Measurements from ENCODE around the gene RTP5.

Gene RTP5

GRCh38 chr2:241897231-241897916 lies 27.8 kb downstream of the RTP5 start:
- no peak overlapping the region for H3K4me3 Mint-ChIP-seq
- TF ChIP-seq CTCF (IDR thresholded peaks at IDR 0.05; ENCODE audit: unreplicated experiment in 3 of 3): no peak
- peaks cover 22% of the 10 kb centered on the region for H3K27me3 Mint-ChIP-seq (ENCODE audit: low read depth)
- no peaks in the 10 kb centered on the region for H3K36me3 Mint-ChIP-seq (ENCODE audit: low read depth)
- H3K9me3 Mint-ChIP-seq: no peaks in the 10 kb centered on the region
- peak overlapping the region in 2 of 3 experiments; percentile 25 to 46 for H3K27ac Mint-ChIP-seq
- peaks cover 62% of the 10 kb centered on the region for H3K4me1 Mint-ChIP-seq

GRCh38 chr2:241898463-241899270 lies 29.1 kb downstream of the RTP5 start:
- H3K4me3 Mint-ChIP-seq: peak overlapping the region in 1 of 3 experiments; percentile 73
- H3K36me3 Mint-ChIP-seq (ENCODE audit: low read depth): no peaks in the 10 kb centered on the region
- H3K27ac Mint-ChIP-seq: peak overlapping the region; percentile 94 to 98 (median 94)
- no peak for TF ChIP-seq CTCF (IDR thresholded peaks at IDR 0.05; ENCODE audit: unreplicated experiment in 3 of 3)
- H3K9me3 Mint-ChIP-seq: no peaks in the 10 kb centered on the region
- H3K4me1 Mint-ChIP-seq: peaks cover 51% of the 10 kb centered on the region
- peaks cover 22% of the 10 kb centered on the region for H3K27me3 Mint-ChIP-seq (ENCODE audit: low read depth)

- TF ChIP-seq CTCF (IDR thresholded peaks at IDR 0.05; ENCODE audit: unreplicated experiment in 3 of 3): no peak
- Mint-ChIP-seq H3K9me3 (no peaks in the 10 kb centered on the region), H3K27ac (peak overlapping the region; percentile 94 to 98 (median 94)), H3K4me3 (peak overlapping the region in 2 of 3 experiments; percentile 23 to 30), H3K4me1 (peaks cover 48% of the 10 kb centered on the region), H3K36me3 (ENCODE audit: low read depth) (no peaks in the 10 kb centered on the region), H3K27me3 (ENCODE audit: low read depth) (peaks cover 23% of the 10 kb centered on the region)
Observed at GRCh38 chr2:241900251-241901017, 30.9 kb downstream of the RTP5 start.

GRCh38 chr2:241901018-241901380 lies 31.5 kb downstream of the RTP5 start:
- no peaks in the 10 kb centered on the region for H3K9me3 Mint-ChIP-seq
- peak overlapping the region; percentile 50 to 76 (median 62) for H3K27ac Mint-ChIP-seq
- no peaks in the 10 kb centered on the region for H3K36me3 Mint-ChIP-seq (ENCODE audit: low read depth)
- H3K27me3 Mint-ChIP-seq (ENCODE audit: low read depth): peaks cover 29% of the 10 kb centered on the region
- no peak for TF ChIP-seq CTCF (IDR thresholded peaks at IDR 0.05; ENCODE audit: unreplicated experiment in 3 of 3)
- H3K4me3 Mint-ChIP-seq: peak overlapping the region; percentile 23 to 74 (median 30)
- peaks cover 47% of the 10 kb centered on the region for H3K4me1 Mint-ChIP-seq

- peaks cover 44% of the 10 kb centered on the region for H3K4me1 Mint-ChIP-seq
- H3K27ac Mint-ChIP-seq: peak overlapping the region; percentile 50 to 76 (median 74)
- no peak for TF ChIP-seq CTCF (IDR thresholded peaks at IDR 0.05; ENCODE audit: unreplicated experiment in 3 of 3)
Observed at GRCh38 chr2:241901500-241902351, 32.2 kb downstream of the RTP5 start.

More at GRCh38 chr2:241901500-241902351, 32.2 kb downstream of the RTP5 start:
- no peaks in the 10 kb centered on the region for H3K36me3 Mint-ChIP-seq (ENCODE audit: low read depth)
- H3K27me3 Mint-ChIP-seq (ENCODE audit: low read depth): peaks cover 29% of the 10 kb centered on the region
- H3K9me3 Mint-ChIP-seq: no peaks in the 10 kb centered on the region
- H3K4me3 Mint-ChIP-seq: peak overlapping the region; percentile 72 to 82 (median 74)

Data from nephron (organoid).